Measurements from ENCODE around the gene AHI1.

Gene AHI1

DNA sequence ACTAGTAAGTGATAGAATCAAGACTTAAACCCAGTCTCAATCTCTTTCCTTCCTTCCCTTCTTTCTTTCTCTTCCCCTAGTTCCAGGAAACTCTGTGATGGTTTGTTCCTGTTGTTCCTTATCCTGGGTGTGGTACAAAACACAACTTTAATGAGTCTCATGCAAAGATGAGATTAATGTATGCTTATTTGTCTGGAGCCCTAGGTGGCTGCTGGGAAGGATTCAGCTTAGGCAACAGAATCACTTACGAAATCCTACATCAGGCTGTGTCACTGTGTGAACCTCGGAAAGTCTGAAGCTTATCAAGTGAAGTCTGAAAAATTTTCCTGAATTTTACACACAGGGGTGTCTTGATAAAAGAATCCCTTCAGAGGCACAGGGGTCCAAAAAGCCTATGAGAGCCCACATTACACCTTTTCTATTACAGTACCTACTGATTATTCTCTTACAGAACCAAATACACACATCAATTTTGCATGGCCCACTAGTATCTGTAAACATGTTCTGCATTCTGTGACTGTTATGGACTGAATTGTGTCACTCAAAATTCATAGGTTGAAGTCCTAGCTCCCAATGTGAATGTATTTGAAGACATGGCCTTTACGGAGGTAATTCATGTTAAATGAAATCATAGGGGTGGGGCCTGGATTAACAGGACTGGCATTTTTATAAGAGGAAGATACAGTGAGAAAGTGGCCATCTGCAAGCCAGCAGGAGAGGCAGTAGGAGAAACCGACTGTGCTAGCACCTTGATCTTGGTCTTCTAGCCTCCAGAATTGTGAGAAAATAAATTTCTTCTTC is 171.7 kb downstream of the AHI1 start:
- Histone ChIP-seq H3K79me2 (ENCODE audit: low read length) (no peaks in the 10 kb centered on the region), H3K9me2 (replicated peaks; ENCODE audit: insufficient read depth, low read length) (no peaks in the 10 kb centered on the region), H3K27me3 (replicated peaks; ENCODE audit: insufficient read depth, low read length) (no peaks in the 10 kb centered on the region), H3K4me3 (ENCODE audit: low read length) (no peak overlapping the region), H2AFZ (ENCODE audit: low read length) (no peak overlapping the region), H3K9me3 (replicated peaks; ENCODE audit: insufficient read depth, low read length) (no peaks in the 10 kb centered on the region), H3F3A (ENCODE audit: insufficient read depth, low read length) (peaks cover 14% of the 10 kb centered on the region; the same call in 1 of the 2 replicates), H3K36me3 (replicated peaks; ENCODE audit: insufficient read depth, low read length) (no peaks in the 10 kb centered on the region), H3K27ac (ENCODE audit: low read length) (no peak overlapping the region), H3K9ac (ENCODE audit: low read length) (no peak overlapping the region), H3K4me2 (ENCODE audit: low read depth, low read length) (no peak overlapping the region), H4K20me1 (ENCODE audit: insufficient read depth, low read length) (no peaks in the 10 kb centered on the region), H3K4me1 (ENCODE audit: low read length) (peaks cover 19% of the 10 kb centered on the region)
- DNase-seq: no peak
- no peak for TF ChIP-seq EZH2 (optimal IDR thresholded peaks at IDR 0.05; ENCODE audit: low read depth, low read length)
- TF ChIP-seq, protein P1, sequence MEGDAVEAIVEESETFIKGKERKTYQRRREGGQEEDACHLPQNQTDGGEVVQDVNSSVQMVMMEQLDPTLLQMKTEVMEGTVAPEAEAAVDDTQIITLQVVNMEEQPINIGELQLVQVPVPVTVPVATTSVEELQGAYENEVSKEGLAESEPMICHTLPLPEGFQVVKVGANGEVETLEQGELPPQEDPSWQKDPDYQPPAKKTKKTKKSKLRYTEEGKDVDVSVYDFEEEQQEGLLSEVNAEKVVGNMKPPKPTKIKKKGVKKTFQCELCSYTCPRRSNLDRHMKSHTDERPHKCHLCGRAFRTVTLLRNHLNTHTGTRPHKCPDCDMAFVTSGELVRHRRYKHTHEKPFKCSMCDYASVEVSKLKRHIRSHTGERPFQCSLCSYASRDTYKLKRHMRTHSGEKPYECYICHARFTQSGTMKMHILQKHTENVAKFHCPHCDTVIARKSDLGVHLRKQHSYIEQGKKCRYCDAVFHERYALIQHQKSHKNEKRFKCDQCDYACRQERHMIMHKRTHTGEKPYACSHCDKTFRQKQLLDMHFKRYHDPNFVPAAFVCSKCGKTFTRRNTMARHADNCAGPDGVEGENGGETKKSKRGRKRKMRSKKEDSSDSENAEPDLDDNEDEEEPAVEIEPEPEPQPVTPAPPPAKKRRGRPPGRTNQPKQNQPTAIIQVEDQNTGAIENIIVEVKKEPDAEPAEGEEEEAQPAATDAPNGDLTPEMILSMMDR (IDR thresholded peaks at IDR 0.05; ENCODE audit: low read length): no peak
- no peak for TF ChIP-seq EZH2phosphoT487 (IDR thresholded peaks at IDR 0.05; ENCODE audit: low read length)

DNA sequence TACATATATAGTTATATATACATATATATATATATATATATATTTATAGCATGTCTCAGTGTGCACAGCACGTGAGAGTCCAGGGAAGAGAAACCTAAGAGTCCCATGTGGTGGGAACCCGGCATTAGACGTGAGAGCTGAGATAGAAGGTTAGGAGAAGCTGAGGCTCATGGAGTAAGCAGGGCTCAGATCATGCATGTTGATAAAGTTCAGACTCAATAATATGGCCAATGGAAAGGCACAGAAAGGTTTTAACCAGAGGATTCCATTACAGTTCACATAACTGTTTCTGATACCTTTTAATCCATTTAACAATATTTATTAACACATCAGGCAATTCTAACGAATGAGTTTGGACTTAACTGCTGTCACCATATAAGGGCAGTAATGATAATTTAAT is 173.0 kb downstream of the AHI1 start:
- Histone ChIP-seq H3K36me3 (replicated peaks; ENCODE audit: insufficient read depth, low read length) (no peaks in the 10 kb centered on the region), H3K27me3 (replicated peaks; ENCODE audit: insufficient read depth, low read length) (no peaks in the 10 kb centered on the region), H3K4me1 (ENCODE audit: low read length) (peaks cover 19% of the 10 kb centered on the region), H3K9me3 (replicated peaks; ENCODE audit: insufficient read depth, low read length) (no peaks in the 10 kb centered on the region), H3K4me3 (ENCODE audit: low read length) (no peak overlapping the region), H3K4me2 (ENCODE audit: low read depth, low read length) (no peak overlapping the region), H3F3A (ENCODE audit: insufficient read depth, low read length) (peaks cover 14% of the 10 kb centered on the region; the same call in 1 of the 2 replicates), H4K20me1 (ENCODE audit: insufficient read depth, low read length) (no peaks in the 10 kb centered on the region), H3K79me2 (ENCODE audit: low read length) (no peaks in the 10 kb centered on the region), H3K27ac (ENCODE audit: low read length) (no peak overlapping the region), H3K9me2 (replicated peaks; ENCODE audit: insufficient read depth, low read length) (no peaks in the 10 kb centered on the region), H3K9ac (ENCODE audit: low read length) (no peak overlapping the region), H2AFZ (ENCODE audit: low read length) (no peak overlapping the region)
- no peak for DNase-seq
- TF ChIP-seq EZH2 (optimal IDR thresholded peaks at IDR 0.05; ENCODE audit: low read depth, low read length) (no peak), EZH2phosphoT487 (IDR thresholded peaks at IDR 0.05; ENCODE audit: low read length) (no peak)
- TF ChIP-seq, protein P1 (IDR thresholded peaks at IDR 0.05; ENCODE audit: low read length): no peak

DNA sequence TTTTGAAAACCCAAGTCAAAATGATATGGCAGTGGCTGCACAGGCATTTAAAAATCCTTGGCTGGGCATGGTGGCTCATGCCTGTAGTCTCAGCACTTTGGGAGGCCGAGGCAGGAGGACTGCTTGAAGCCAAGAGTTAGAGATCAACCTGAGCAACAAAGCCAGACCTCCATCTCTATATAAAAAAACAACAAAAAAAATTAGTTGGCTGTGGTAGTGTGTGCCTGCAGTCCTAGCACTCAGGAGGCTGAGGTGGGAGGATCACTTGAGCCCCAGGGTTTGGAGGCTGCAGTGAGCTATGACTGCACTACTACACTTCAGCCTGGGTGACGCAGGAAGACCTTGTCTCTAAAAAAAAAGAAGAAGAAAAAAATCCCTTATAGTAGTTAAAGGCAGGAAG is 173.6 kb downstream of the AHI1 start:
- Histone ChIP-seq H3K9me3 (replicated peaks; ENCODE audit: insufficient read depth, low read length) (no peaks in the 10 kb centered on the region), H4K20me1 (ENCODE audit: insufficient read depth, low read length) (no peaks in the 10 kb centered on the region), H2AFZ (ENCODE audit: low read length) (no peak overlapping the region), H3K36me3 (replicated peaks; ENCODE audit: insufficient read depth, low read length) (no peaks in the 10 kb centered on the region), H3K9ac (ENCODE audit: low read length) (no peak overlapping the region), H3F3A (ENCODE audit: insufficient read depth, low read length) (peaks cover 14% of the 10 kb centered on the region; the same call in 1 of the 2 replicates), H3K79me2 (ENCODE audit: low read length) (no peaks in the 10 kb centered on the region), H3K27me3 (replicated peaks; ENCODE audit: insufficient read depth, low read length) (no peaks in the 10 kb centered on the region), H3K4me3 (ENCODE audit: low read length) (no peak overlapping the region), H3K4me2 (ENCODE audit: low read depth, low read length) (no peak overlapping the region), H3K27ac (ENCODE audit: low read length) (no peak overlapping the region), H3K9me2 (replicated peaks; ENCODE audit: insufficient read depth, low read length) (no peaks in the 10 kb centered on the region), H3K4me1 (ENCODE audit: low read length) (peaks cover 19% of the 10 kb centered on the region)
- no peak for DNase-seq
- TF ChIP-seq, protein P1 (IDR thresholded peaks at IDR 0.05; ENCODE audit: low read length): no peak
- TF ChIP-seq EZH2 (optimal IDR thresholded peaks at IDR 0.05; ENCODE audit: low read depth, low read length): no peak
- no peak for TF ChIP-seq EZH2phosphoT487 (IDR thresholded peaks at IDR 0.05; ENCODE audit: low read length)
